Measurements from ENCODE around the gene ABCG4.

- no peak for TF ChIP-seq EZH2 (IDR thresholded peaks at IDR 0.05; ENCODE audit: borderline replicate concordance, low read depth, low read length, poor library complexity, severe bottlenecking)
- TF ChIP-seq, protein P1, sequence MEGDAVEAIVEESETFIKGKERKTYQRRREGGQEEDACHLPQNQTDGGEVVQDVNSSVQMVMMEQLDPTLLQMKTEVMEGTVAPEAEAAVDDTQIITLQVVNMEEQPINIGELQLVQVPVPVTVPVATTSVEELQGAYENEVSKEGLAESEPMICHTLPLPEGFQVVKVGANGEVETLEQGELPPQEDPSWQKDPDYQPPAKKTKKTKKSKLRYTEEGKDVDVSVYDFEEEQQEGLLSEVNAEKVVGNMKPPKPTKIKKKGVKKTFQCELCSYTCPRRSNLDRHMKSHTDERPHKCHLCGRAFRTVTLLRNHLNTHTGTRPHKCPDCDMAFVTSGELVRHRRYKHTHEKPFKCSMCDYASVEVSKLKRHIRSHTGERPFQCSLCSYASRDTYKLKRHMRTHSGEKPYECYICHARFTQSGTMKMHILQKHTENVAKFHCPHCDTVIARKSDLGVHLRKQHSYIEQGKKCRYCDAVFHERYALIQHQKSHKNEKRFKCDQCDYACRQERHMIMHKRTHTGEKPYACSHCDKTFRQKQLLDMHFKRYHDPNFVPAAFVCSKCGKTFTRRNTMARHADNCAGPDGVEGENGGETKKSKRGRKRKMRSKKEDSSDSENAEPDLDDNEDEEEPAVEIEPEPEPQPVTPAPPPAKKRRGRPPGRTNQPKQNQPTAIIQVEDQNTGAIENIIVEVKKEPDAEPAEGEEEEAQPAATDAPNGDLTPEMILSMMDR (conservative IDR thresholded peaks at IDR 0.05; ENCODE audit: low read depth, low read length), result no peak
Measured at GRCh38 chr11:119108857-119109221, 40.0 kb upstream of the ABCG4 start.
